Activated CD4-positive, alpha-beta T cell treated with anti-CD3 and anti-CD28 coated beads, Interleukin-2, amount 10 ng/mL, durations not matched to agents 7 days and 5 days (primary cell): ENCODE results near the gene LCE1A. TPM values are rescaled to one million over a fixed set of nuclear protein-coding genes. Genes with fewer than 3 reads are reported as not detected.

Experiments used
- total RNA-seq, 2 experiments: library from RNA; stranded (reverse); gene quantifications; one replicate each; pipeline ENCODE4 v1.2.3, GENCODE V29; 2021

The LCE1A gene
- total RNA-seq, 2 experiments from 2014 or later: not detected

Other genes starting within 250 kb of the LCE1A start
- gene LCE3D, start 247.0 kb upstream of the LCE1A start, total RNA-seq: not detected
- not detected for gene LCE3C, start 227.2 kb upstream of the LCE1A start, total RNA-seq
- gene LCE3B, start 213.7 kb upstream of the LCE1A start, total RNA-seq: not detected
- not detected for gene LCE3A, start 204.4 kb upstream of the LCE1A start, total RNA-seq
- not detected for gene LCE2D, start 164.1 kb upstream of the LCE1A start, total RNA-seq
- not detected for gene LCE2C, start 152.2 kb upstream of the LCE1A start, total RNA-seq
- gene LCE2B, start 141.3 kb upstream of the LCE1A start, total RNA-seq: not detected
- not detected for gene LCE2A, start 129.1 kb upstream of the LCE1A start, total RNA-seq
- not detected for gene LCE4A, start 119.3 kb upstream of the LCE1A start, total RNA-seq
- not detected for gene KPRP, start 69.4 kb upstream of the LCE1A start, total RNA-seq
- not detected for gene LCE1F, start 52.3 kb upstream of the LCE1A start, total RNA-seq
- not detected for gene LCE1E, start 41.2 kb upstream of the LCE1A start, total RNA-seq
- gene LCE1D, start 30.8 kb upstream of the LCE1A start, total RNA-seq: not detected
- gene LCE1C, start 20.8 kb upstream of the LCE1A start, total RNA-seq: not detected
- gene LCE1B, start 15.5 kb upstream of the LCE1A start, total RNA-seq: not detected
- not detected for gene LCE6A, start 15.4 kb downstream of the LCE1A start, total RNA-seq
- gene LCE7A, start 32.5 kb downstream of the LCE1A start, total RNA-seq: not detected
- not detected for gene SMCP, start 50.8 kb downstream of the LCE1A start, total RNA-seq
- gene IVL, start 81.1 kb downstream of the LCE1A start, total RNA-seq: not detected
- gene SPRR5, start 119.7 kb downstream of the LCE1A start, total RNA-seq: not detected
- gene SPRR4, start 143.2 kb downstream of the LCE1A start, total RNA-seq: not detected
- gene SPRR1A, start 156.6 kb downstream of the LCE1A start, total RNA-seq: not detected
- not detected for gene SPRR3, start 174.3 kb downstream of the LCE1A start, total RNA-seq
- gene SPRR1B, start 203.7 kb downstream of the LCE1A start, total RNA-seq: not detected
- gene SPRR2D, start 213.6 kb downstream of the LCE1A start, total RNA-seq: not detected
- gene SPRR2A, start 230.0 kb downstream of the LCE1A start, total RNA-seq: not detected
- gene SPRR2B, start 244.1 kb downstream of the LCE1A start, total RNA-seq: not detected